HepG2 (cell line): ENCODE measurements around the gene HPDL. TPM values are rescaled to one million over a fixed set of nuclear protein-coding genes. Genes with fewer than 3 reads are reported as not detected.

Experiments used
- CAMTA2 ChIP-seq: sonication (generic); formaldehyde crosslinking; IDR thresholded peaks from 2 replicates; pipeline ENCODE4 v1.4.0; 2020; ENCODE audit warnings: mild to moderate bottlenecking, missing genetic modification reagents, borderline replicate concordance
- CHD2 ChIP-seq: IDR thresholded peaks from 2 replicates; pipeline ENCODE4 v1.6.1; 2011; ENCODE audit warnings: low read depth, low read length, improper control_type of control experiment
- E2F2 ChIP-seq: sonication (generic); formaldehyde crosslinking; IDR thresholded peaks from 2 replicates; pipeline ENCODE4 v1.4.0; 2020; ENCODE audit warnings: missing genetic modification reagents, borderline replicate concordance
- KDM2A ChIP-seq: sonication (generic); formaldehyde crosslinking; IDR thresholded peaks from 2 replicates; pipeline ENCODE4 v1.4.0; 2020; ENCODE audit warnings: low read depth, missing genetic modification reagents, borderline replicate concordance
- KDM4B ChIP-seq: sonication (generic); formaldehyde crosslinking; IDR thresholded peaks from 2 replicates; pipeline ENCODE4 v1.4.0; 2020; ENCODE audit warnings: missing genetic modification reagents
- KDM5A ChIP-seq: fragments of 200-600 bp; sonication (generic); IDR thresholded peaks from 2 replicates; pipeline ENCODE4 v1.7.0; 2018; ENCODE audit warnings: antibody characterized with exemption, mild to moderate bottlenecking, low read length, borderline replicate concordance
- KLF16 ChIP-seq, 2 experiments: sonication (generic) in 1 of 2; formaldehyde crosslinking in 1 of 2; IDR thresholded peaks; 2 replicates each; pipeline versions ENCODE4 v1.6.1 to v1.8.0; 2016 to 2023; ENCODE audit warnings: missing genetic modification reagents in 2 of 2, missing compliant biosample characterization in 1 of 2
- MAX ChIP-seq: IDR thresholded peaks from 2 replicates; pipeline ENCODE4 v1.6.1; 2012; ENCODE audit warnings: inconsistent platforms
- POLR2AphosphoS2 ChIP-seq: IDR thresholded peaks from 2 replicates; pipeline ENCODE4 v1.6.1; 2011; ENCODE audit warnings: low read depth, low read length, improper control_type of control experiment
- RARA ChIP-seq: IDR thresholded peaks from 2 replicates; pipeline ENCODE4 v1.6.1; 2016; ENCODE audit warnings: missing genetic modification reagents, missing compliant biosample characterization
- RERE ChIP-seq: IDR thresholded peaks from 2 replicates; pipeline ENCODE4 v1.6.1; 2016; ENCODE audit warnings: low read depth, missing genetic modification reagents, missing compliant biosample characterization
- SMC3 ChIP-seq: IDR thresholded peaks from 2 replicates; pipeline ENCODE4 v1.6.1; 2011; ENCODE audit warnings: low read length, improper control_type of control experiment
- TSC22D2 ChIP-seq: sonication (generic); formaldehyde crosslinking; IDR thresholded peaks from 2 replicates; pipeline ENCODE4 v1.5.1; 2020; ENCODE audit warnings: missing genetic modification reagents, mild to moderate bottlenecking, borderline replicate concordance
- ZMYM2 ChIP-seq: sonication (generic); formaldehyde crosslinking; IDR thresholded peaks from 2 replicates; pipeline ENCODE4 v1.8.0; 2022; ENCODE audit warnings: mild to moderate bottlenecking, missing genetic modification reagents
- ZNF160 ChIP-seq: sonication (generic); formaldehyde crosslinking; IDR thresholded peaks from 2 replicates; pipeline ENCODE4 v1.8.0; 2022; ENCODE audit warnings: mild to moderate bottlenecking, inconsistent platforms, missing genetic modification reagents
- ZNF224 ChIP-seq: sonication (generic); formaldehyde crosslinking; IDR thresholded peaks from 2 replicates; pipeline ENCODE4 v1.5.0; 2020; ENCODE audit warnings: mild to moderate bottlenecking, missing genetic modification reagents
- ZNF432 ChIP-seq: sonication (generic); formaldehyde crosslinking; IDR thresholded peaks from 2 replicates; pipeline ENCODE4 v1.5.0; 2020; ENCODE audit warnings: missing genetic modification reagents, mild to moderate bottlenecking, borderline replicate concordance
- ZNF484 ChIP-seq: sonication (generic); formaldehyde crosslinking; IDR thresholded peaks from 2 replicates; pipeline ENCODE4 v1.5.1; 2020; ENCODE audit warnings: mild to moderate bottlenecking, low read depth, missing genetic modification reagents, borderline replicate concordance
- ZNF619 ChIP-seq: sonication (generic); formaldehyde crosslinking; IDR thresholded peaks from 2 replicates; pipeline ENCODE4 v1.4.0; 2020; ENCODE audit warnings: mild to moderate bottlenecking, missing genetic modification reagents
- ZNF788 ChIP-seq: sonication (generic); formaldehyde crosslinking; IDR thresholded peaks from 2 replicates; pipeline ENCODE4 v1.5.0; 2020; ENCODE audit warnings: mild to moderate bottlenecking, missing genetic modification reagents, borderline replicate concordance
- polyA plus RNA-seq, 8 experiments: library from polyadenylated mRNA; depleted of rRNA in 3 of 8; stranded (reverse) in 7 of 8; unstranded in 1 of 8; fragments of >200 nt; fragmentation: Illumina TruSeq in 4 of 8; extraction: Trizol in 4 of 8; gene quantifications; 2 replicates each; pipeline versions ENCODE4 v1.2.1 to v1.2.3, GENCODE V29; 2011 to 2016; ENCODE audit warnings: low read depth in 4 of 8, missing spikeins in 1 of 8, mixed read lengths in 1 of 8; ENCODE audit not compliant: insufficient read depth in 1 of 8
- total RNA-seq, 5 experiments: library from RNA; depleted of rRNA; stranded (reverse); fragments of >200 nt; fragmentation: Illumina TruSeq; extraction: Trizol; gene quantifications; 2 replicates each; pipeline ENCODE4 v1.2.3, GENCODE V29; 2016; ENCODE audit warnings: low read depth in 1 of 5
- TF ChIP-seq, protein P1 (sequence below): sonication (generic); formaldehyde crosslinking; IDR thresholded peaks from 2 replicates; pipeline ENCODE4 v1.4.0; 2020; ENCODE audit warnings: missing genetic modification reagents

HPDL gene
- total and polyA plus RNA-seq, 2 of the 13 experiments (the other 11 are each of a cell fraction or from before 2014, with no cell fraction given): not detected

- TF ChIP-seq ZNF484 (CRISPR knock-in tag) (no peak), ZNF160 (CRISPR knock-in tag) (no peak), ZNF432 (CRISPR knock-in tag) (no peak), RERE (CRISPR knock-in tag) (no peak), KDM5A (no peak), MAX (peak; percentile 80), TSC22D2 (no peak), KLF16 (CRISPR knock-in tag; IDR thresholded peaks at IDR 0.05) (peak in 1 of 2 experiments; percentile 79; a peak in 2 of 4 replicates), E2F2 (CRISPR knock-in tag) (no peak), CHD2 (no peak; the same call in 1 of the 2 replicates), KDM2A (CRISPR knock-in tag) (peak; percentile 95), SMC3 (peak; percentile 55; the same call in 1 of the 2 replicates), CAMTA2 (no peak; the same call in 1 of the 2 replicates), ZMYM2 (CRISPR knock-in tag) (peak; percentile 47; the same call in 1 of the 2 replicates), ZNF224 (no peak), RARA (CRISPR knock-in tag) (peak; percentile 64), ZNF788 (CRISPR knock-in tag) (no peak; the same call in 1 of the 2 replicates), KDM4B (CRISPR knock-in tag) (no peak), POLR2AphosphoS2 (no peak), ZNF619 (CRISPR knock-in tag) (peak; percentile 62)
- TF ChIP-seq, protein P1, sequence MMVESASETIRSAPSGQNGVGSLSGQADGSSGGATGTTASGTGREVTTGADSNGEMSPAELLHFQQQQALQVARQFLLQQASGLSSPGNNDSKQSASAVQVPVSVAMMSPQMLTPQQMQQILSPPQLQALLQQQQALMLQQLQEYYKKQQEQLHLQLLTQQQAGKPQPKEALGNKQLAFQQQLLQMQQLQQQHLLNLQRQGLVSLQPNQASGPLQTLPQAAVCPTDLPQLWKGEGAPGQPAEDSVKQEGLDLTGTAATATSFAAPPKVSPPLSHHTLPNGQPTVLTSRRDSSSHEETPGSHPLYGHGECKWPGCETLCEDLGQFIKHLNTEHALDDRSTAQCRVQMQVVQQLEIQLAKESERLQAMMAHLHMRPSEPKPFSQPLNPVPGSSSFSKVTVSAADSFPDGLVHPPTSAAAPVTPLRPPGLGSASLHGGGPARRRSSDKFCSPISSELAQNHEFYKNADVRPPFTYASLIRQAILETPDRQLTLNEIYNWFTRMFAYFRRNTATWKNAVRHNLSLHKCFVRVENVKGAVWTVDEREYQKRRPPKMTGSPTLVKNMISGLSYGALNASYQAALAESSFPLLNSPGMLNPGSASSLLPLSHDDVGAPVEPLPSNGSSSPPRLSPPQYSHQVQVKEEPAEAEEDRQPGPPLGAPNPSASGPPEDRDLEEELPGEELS (CRISPR knock-in tag): peak; percentile 32
Measured at GRCh38 chr1:45303520-45304310, 23.0 kb upstream of the HPDL start (continued).
